ENCODE data around the gene PTH. TPM values are rescaled to one million over a fixed set of nuclear protein-coding genes. Genes with fewer than 3 reads are reported as not detected.

The PTH gene
- total and polyA plus RNA-seq, 7 donors: not detected

DNA sequence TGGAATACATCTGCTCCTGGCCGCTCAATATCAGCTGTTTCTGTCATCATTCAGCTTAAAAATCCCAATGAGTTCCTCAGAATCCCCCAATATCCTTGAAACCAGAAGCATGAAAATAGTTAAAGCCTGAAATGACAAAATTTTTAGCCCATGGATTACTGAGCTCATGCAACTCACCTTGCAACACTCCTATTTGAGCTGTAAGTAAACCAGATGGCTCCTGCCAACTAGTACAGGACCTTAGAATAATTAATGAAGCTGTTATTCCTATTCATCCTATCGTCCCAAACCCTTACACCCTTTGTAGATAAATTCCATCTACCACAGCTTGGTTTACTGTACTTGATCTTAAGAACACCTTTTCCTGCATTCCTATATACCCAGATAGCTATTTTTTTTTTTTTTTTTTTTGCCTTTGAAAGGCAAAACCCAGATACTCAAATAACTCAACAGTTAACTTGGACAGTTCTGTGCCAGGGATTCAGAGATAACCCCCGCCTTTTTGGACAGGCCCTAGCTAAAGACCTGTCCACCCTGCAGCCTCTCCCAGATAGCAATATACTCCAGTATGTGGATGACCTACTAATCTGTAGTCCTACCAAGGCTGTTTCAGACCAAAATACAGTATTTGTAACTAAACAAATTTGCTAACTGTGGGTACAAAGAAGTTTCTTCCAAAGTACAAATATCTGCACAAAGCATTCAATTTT is 22.6 kb downstream of the PTH start:
- no peaks in the 10 kb centered on the region for H3K27me3 ChIP-seq (ENCODE audit: insufficient read depth in 3 of 3, low read length in 2 of 3)
- H3K27ac ChIP-seq: no peak overlapping the region
- TF ChIP-seq, protein P1, sequence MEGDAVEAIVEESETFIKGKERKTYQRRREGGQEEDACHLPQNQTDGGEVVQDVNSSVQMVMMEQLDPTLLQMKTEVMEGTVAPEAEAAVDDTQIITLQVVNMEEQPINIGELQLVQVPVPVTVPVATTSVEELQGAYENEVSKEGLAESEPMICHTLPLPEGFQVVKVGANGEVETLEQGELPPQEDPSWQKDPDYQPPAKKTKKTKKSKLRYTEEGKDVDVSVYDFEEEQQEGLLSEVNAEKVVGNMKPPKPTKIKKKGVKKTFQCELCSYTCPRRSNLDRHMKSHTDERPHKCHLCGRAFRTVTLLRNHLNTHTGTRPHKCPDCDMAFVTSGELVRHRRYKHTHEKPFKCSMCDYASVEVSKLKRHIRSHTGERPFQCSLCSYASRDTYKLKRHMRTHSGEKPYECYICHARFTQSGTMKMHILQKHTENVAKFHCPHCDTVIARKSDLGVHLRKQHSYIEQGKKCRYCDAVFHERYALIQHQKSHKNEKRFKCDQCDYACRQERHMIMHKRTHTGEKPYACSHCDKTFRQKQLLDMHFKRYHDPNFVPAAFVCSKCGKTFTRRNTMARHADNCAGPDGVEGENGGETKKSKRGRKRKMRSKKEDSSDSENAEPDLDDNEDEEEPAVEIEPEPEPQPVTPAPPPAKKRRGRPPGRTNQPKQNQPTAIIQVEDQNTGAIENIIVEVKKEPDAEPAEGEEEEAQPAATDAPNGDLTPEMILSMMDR (IDR thresholded peaks at IDR 0.05): no peak
- no peak overlapping the region for H3K4me3 ChIP-seq
- intact Hi-C loops (cut with DNase I): no loop called here
- no peak for ATAC-seq
- no peaks in the 10 kb centered on the region for H3K36me3 ChIP-seq (ENCODE audit: insufficient read depth in 1 of 2, low read depth in 1 of 2)
- no peaks in the 10 kb centered on the region for H3K4me1 ChIP-seq
- no peak for DNase-seq
- 55 to 78% (median 59%) methylated on average over 3 of the region's 3 CpGs for WGBS, 3 donors
- H3K9me3 ChIP-seq: no peaks in the 10 kb centered on the region

DNA sequence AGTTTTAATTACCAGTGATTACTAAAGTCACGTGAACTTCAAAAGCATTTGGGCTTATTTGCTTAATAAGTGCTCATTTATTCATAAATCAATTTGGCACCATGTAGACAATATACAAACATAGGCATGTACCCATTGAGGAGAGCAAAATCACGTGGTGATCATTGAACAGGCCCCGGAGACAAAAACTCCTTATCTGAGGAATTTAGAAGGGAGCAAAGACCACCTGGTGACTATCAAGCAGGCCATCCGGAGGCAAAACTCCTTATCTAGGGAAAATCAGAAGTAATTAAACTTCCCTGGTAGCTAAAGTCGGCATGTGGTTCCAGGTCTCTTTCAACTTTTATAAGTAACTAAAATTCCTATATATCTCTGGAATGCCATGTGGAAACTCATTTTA is 27.0 kb downstream of the PTH start:
- intact Hi-C loops (cut with DNase I): no loop called here
- H3K4me1 ChIP-seq: no peaks in the 10 kb centered on the region
- H3K27me3 ChIP-seq (ENCODE audit: insufficient read depth in 3 of 3, low read length in 2 of 3): no peaks in the 10 kb centered on the region
- DNase-seq: no peak
- WGBS, 3 donors: 62 to 66% (median 63%) methylated on average over 5 of the region's 5 CpGs
- no peaks in the 10 kb centered on the region for H3K9me3 ChIP-seq
- no peak for ATAC-seq
- no peaks in the 10 kb centered on the region for H3K36me3 ChIP-seq (ENCODE audit: insufficient read depth in 1 of 2, low read depth in 1 of 2)
- H3K27ac ChIP-seq: no peak overlapping the region
- H3K4me3 ChIP-seq: no peak overlapping the region
- TF ChIP-seq, protein P1 (IDR thresholded peaks at IDR 0.05): no peak

DNA sequence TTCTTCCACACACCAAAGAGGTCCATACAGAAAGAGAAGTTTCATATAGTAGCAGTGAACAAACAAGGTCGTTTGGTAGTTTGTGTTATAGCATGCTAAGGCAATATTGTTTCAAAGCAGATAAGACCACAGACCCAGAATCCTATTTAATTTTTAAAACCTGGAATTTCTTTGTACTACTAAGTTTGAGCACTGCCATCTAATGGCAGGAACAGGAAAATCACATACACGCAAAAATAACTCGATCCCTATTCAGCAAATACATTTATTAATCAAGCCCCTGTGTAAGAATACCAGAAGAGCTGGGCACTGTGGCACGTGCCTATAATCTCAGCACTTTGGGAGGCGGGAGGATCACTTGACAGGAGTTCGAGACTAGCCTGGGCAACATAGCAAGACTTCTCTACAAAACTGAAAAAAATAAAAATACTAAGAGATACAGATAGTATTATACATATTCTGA is 29.9 kb downstream of the PTH start:
- DNase-seq: no peak
- Histone ChIP-seq H3K27me3 (ENCODE audit: insufficient read depth in 3 of 3, low read length in 2 of 3) (no peaks in the 10 kb centered on the region), H3K4me3 (no peak overlapping the region), H3K4me1 (peaks cover 7% of the 10 kb centered on the region), H3K27ac (no peak overlapping the region), H3K36me3 (ENCODE audit: insufficient read depth in 1 of 2, low read depth in 1 of 2) (no peaks in the 10 kb centered on the region), H3K9me3 (no peaks in the 10 kb centered on the region)
- WGBS, 3 donors: 6 to 14% (median 9%) methylated on average over 6 of the region's 6 CpGs
- intact Hi-C loops (cut with DNase I): no loop called here
- no peak for ATAC-seq
- TF ChIP-seq, protein P1 (IDR thresholded peaks at IDR 0.05): peak; percentile 62

DNA sequence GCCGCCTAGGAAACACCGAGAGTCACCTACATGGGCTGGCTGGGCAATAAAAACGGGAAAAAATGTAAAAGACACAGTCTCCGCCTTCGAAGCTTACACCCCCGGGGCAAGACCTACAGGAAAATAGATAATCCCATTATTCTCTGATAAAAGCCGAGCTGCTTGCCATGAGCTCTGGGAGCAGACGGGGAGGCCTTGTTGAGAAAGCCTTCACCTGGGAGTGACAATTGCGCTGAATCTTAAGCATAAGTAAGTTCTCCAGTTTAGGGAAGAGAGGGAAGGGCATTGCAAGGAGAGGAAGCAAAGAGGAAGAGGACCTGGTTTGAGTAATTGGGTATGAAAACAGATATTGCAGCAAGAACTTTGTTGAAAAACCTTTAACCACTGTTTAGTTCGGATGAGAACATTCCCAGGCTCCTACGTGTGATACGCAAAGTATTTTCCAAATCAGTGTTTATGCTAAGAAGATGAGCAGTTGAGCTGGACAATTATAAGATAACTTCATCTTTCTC is 32.0 kb downstream of the PTH start:
- Histone ChIP-seq H3K4me3 (peak overlapping the region; percentile 87), H3K27me3 (ENCODE audit: insufficient read depth in 3 of 3, low read length in 2 of 3) (no peaks in the 10 kb centered on the region), H3K36me3 (ENCODE audit: insufficient read depth in 1 of 2, low read depth in 1 of 2) (no peaks in the 10 kb centered on the region), H3K4me1 (peaks cover 7% of the 10 kb centered on the region), H3K9me3 (no peaks in the 10 kb centered on the region), H3K27ac (peak overlapping the region; percentile 84)
- intact Hi-C loops (cut with DNase I): no loop called here
- ATAC-seq: no peak
- whole genome bisulfite sequencing, 3 donors: 34 to 36% (median 34%) methylated on average over 12 of the region's 12 CpGs
- DNase-seq: no peak
- TF ChIP-seq, protein P1 (IDR thresholded peaks at IDR 0.05): no peak

Measured in psoas muscle (tissue), 8 donors.